ENCODE data around the gene METTL13.
A peak's percentile ranks its signal among the peaks of the same experiment; 100 is the strongest.

METTL13 gene, protein sequence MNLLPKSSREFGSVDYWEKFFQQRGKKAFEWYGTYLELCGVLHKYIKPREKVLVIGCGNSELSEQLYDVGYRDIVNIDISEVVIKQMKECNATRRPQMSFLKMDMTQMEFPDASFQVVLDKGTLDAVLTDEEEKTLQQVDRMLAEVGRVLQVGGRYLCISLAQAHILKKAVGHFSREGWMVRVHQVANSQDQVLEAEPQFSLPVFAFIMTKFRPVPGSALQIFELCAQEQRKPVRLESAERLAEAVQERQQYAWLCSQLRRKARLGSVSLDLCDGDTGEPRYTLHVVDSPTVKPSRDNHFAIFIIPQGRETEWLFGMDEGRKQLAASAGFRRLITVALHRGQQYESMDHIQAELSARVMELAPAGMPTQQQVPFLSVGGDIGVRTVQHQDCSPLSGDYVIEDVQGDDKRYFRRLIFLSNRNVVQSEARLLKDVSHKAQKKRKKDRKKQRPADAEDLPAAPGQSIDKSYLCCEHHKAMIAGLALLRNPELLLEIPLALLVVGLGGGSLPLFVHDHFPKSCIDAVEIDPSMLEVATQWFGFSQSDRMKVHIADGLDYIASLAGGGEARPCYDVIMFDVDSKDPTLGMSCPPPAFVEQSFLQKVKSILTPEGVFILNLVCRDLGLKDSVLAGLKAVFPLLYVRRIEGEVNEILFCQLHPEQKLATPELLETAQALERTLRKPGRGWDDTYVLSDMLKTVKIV

GRCh38 chr1:171781176-171781875 is at the start of gene METTL13:
TSS of gene METTL13 (plus strand) at chr1:171781660. CDS start at chr1:171781968, 308 bp downstream.
- POLR2A ChIA-PET: interaction anchor here (0.6 to 2.4 kb wide), 9 partner anchors 11 to 60 kb away, joined by 3 to 11 read pairs (median 4); partner anchors contain the start of genes DNM3 and VAMP4
- Histone ChIP-seq H3K27ac (ENCODE audit: extremely low read depth, low read depth, low read length) (peak within 1 kb of the TSS; percentile 71), H3K36me3 (ENCODE audit: control insufficient read depth in 2 of 2, insufficient read depth in 1 of 2, low read length in 2 of 2) (peaks cover 0 to 34% of the 10 kb centered on the region in 2 experiments; a peak in 1 of 3 replicates), H3K9me3 (ENCODE audit: control insufficient read depth, insufficient read depth, low read depth, low read length) (no peaks in the 10 kb centered on the region), H3K4me1 (ENCODE audit: control insufficient read depth, insufficient read depth, low read length) (no peaks in the 10 kb centered on the region), H3K4me3 (ENCODE audit: low read depth, low read length) (peak within 1 kb of the TSS; percentile 65)
- CTCF ChIA-PET: interaction anchor here (1.0 to 1.8 kb wide), 3 partner anchors 30 to 221 kb away, joined by 4 read pairs; no protein-coding TSS in a partner anchor
- TF ChIP-seq ZNF146 (tag by site-specific recombination; IDR thresholded peaks at IDR 0.05): no peak
- TF ChIP-seq ZNF202 (tag by site-specific recombination; IDR thresholded peaks at IDR 0.05; ENCODE audit: borderline replicate concordance): no peak
- TF ChIP-seq, protein P1, sequence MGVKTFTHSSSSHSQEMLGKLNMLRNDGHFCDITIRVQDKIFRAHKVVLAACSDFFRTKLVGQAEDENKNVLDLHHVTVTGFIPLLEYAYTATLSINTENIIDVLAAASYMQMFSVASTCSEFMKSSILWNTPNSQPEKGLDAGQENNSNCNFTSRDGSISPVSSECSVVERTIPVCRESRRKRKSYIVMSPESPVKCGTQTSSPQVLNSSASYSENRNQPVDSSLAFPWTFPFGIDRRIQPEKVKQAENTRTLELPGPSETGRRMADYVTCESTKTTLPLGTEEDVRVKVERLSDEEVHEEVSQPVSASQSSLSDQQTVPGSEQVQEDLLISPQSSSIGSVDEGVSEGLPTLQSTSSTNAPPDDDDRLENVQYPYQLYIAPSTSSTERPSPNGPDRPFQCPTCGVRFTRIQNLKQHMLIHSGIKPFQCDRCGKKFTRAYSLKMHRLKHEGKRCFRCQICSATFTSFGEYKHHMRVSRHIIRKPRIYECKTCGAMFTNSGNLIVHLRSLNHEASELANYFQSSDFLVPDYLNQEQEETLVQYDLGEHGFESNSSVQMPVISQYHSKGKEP (tag by site-specific recombination; IDR thresholded peaks at IDR 0.05): no peak
- TF ChIP-seq, protein P2, sequence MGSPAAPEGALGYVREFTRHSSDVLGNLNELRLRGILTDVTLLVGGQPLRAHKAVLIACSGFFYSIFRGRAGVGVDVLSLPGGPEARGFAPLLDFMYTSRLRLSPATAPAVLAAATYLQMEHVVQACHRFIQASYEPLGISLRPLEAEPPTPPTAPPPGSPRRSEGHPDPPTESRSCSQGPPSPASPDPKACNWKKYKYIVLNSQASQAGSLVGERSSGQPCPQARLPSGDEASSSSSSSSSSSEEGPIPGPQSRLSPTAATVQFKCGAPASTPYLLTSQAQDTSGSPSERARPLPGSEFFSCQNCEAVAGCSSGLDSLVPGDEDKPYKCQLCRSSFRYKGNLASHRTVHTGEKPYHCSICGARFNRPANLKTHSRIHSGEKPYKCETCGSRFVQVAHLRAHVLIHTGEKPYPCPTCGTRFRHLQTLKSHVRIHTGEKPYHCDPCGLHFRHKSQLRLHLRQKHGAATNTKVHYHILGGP (tag by site-specific recombination; IDR thresholded peaks at IDR 0.05): no peak
- no peak for TF ChIP-seq ZNF549 (tag by site-specific recombination; IDR thresholded peaks at IDR 0.05)
- TF ChIP-seq ZSCAN16 (tag by site-specific recombination; IDR thresholded peaks at IDR 0.05): no peak
- TF ChIP-seq KLF16 (tag by site-specific recombination; IDR thresholded peaks at IDR 0.05): peak; percentile 40; the same call in 1 of the 2 replicates
- TF ChIP-seq ZNF211 (tag by site-specific recombination; IDR thresholded peaks at IDR 0.05; ENCODE audit: low read depth): no peak
- TF ChIP-seq ZNF48 (tag by site-specific recombination; IDR thresholded peaks at IDR 0.05): no peak
- TF ChIP-seq ZFP41 (tag by site-specific recombination; IDR thresholded peaks at IDR 0.05; ENCODE audit: borderline replicate concordance): no peak
- peak; percentile 99 for TF ChIP-seq SP2 (tag by site-specific recombination; IDR thresholded peaks at IDR 0.05)
- peak; percentile 55; the same call in 1 of the 2 replicates for TF ChIP-seq ZNF639 (tag by site-specific recombination; IDR thresholded peaks at IDR 0.05)
- no peak for TF ChIP-seq ZNF544 (tag by site-specific recombination; IDR thresholded peaks at IDR 0.05)
- TF ChIP-seq ZNF530 (tag by site-specific recombination; IDR thresholded peaks at IDR 0.05; ENCODE audit: low read depth): no peak
- no peak for TF ChIP-seq ZNF274 (IDR thresholded peaks at IDR 0.05; ENCODE audit: low read length)
- no peak for TF ChIP-seq ZNF274 (tag by site-specific recombination; IDR thresholded peaks at IDR 0.05; ENCODE audit: borderline replicate concordance)
- TF ChIP-seq ZNF529 (tag by site-specific recombination; IDR thresholded peaks at IDR 0.05; ENCODE audit: insufficient replicate concordance): no peak
- no peak for TF ChIP-seq ZNF645 (tag by site-specific recombination; IDR thresholded peaks at IDR 0.05)
- no peak for TF ChIP-seq ZNF423 (tag by site-specific recombination; IDR thresholded peaks at IDR 0.05)
- peak; percentile 66; the same call in 1 of the 2 replicates for TF ChIP-seq ZNF391 (tag by site-specific recombination; IDR thresholded peaks at IDR 0.05; ENCODE audit: borderline replicate concordance, low read depth)
- TF ChIP-seq ZNF449 (tag by site-specific recombination; IDR thresholded peaks at IDR 0.05): peak; percentile 74
- peak; percentile 74 for TF ChIP-seq ZNF600 (tag by site-specific recombination; IDR thresholded peaks at IDR 0.05)
- TF ChIP-seq ZNF175 (tag by site-specific recombination; IDR thresholded peaks at IDR 0.05): no peak
- TF ChIP-seq, protein P3, sequence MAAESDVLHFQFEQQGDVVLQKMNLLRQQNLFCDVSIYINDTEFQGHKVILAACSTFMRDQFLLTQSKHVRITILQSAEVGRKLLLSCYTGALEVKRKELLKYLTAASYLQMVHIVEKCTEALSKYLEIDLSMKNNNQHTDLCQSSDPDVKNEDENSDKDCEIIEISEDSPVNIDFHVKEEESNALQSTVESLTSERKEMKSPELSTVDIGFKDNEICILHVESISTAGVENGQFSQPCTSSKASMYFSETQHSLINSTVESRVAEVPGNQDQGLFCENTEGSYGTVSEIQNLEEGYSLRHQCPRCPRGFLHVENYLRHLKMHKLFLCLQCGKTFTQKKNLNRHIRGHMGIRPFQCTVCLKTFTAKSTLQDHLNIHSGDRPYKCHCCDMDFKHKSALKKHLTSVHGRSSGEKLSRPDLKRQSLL (tag by site-specific recombination; IDR thresholded peaks at IDR 0.05): peak; percentile 62
- TF ChIP-seq ZNF692 (tag by site-specific recombination; IDR thresholded peaks at IDR 0.05): no peak

All from HEK293 (cell line).